ENCODE results near the gene NBL1. TPM values are rescaled to one million over a fixed set of nuclear protein-coding genes. Genes with fewer than 3 reads are reported as not detected.
"Not testable (repeated sequence)": the region's sequence is repeated elsewhere in the genome, so short reads cannot be mapped to it uniquely, and the experiment has no call there.

NBL1 gene
- total RNA-seq, 4 donors from 2014 or later: 54.1 to 222 (median 71.1) TPM

GRCh38 chr1:19622204-19622603 lies 21.9 kb upstream of the NBL1 start:
- H3K36me3 ChIP-seq: no peaks in the 10 kb centered on the region
- no peak overlapping the region for H3K27ac ChIP-seq
- H3K9me3 ChIP-seq: no peaks in the 10 kb centered on the region
- H3K4me1 ChIP-seq: peaks cover 0 to 3% of the 10 kb centered on the region in 2 donors
- DNase-seq: no peak
- no peaks in the 10 kb centered on the region for H3K27me3 ChIP-seq
- intact Hi-C loops (cut with DNase I; ENCODE audit: low total_unique reads): no loop called here
- TF ChIP-seq CTCF (IDR thresholded peaks at IDR 0.05) (no peak), POLR2A (IDR thresholded peaks at IDR 0.05) (no peak)
- no peak overlapping the region for H3K4me3 ChIP-seq

GRCh38 chr1:19623523-19623922 lies 20.6 kb upstream of the NBL1 start:
- DNase-seq: no peak
- TF ChIP-seq CTCF (IDR thresholded peaks at IDR 0.05) (no peak), POLR2A (IDR thresholded peaks at IDR 0.05) (no peak)
- intact Hi-C loops (cut with DNase I; ENCODE audit: low total_unique reads): no loop called here
- Histone ChIP-seq H3K9me3 (no peaks in the 10 kb centered on the region), H3K4me1 (peaks cover 0 to 3% of the 10 kb centered on the region in 2 donors), H3K4me3 (no peak overlapping the region), H3K27me3 (no peaks in the 10 kb centered on the region), H3K27ac (no peak overlapping the region), H3K36me3 (no peaks in the 10 kb centered on the region)

GRCh38 chr1:19625291-19625937 lies 18.7 kb upstream of the NBL1 start:
- no peaks in the 10 kb centered on the region for H3K4me1 ChIP-seq
- no peak overlapping the region for H3K4me3 ChIP-seq
- H3K9me3 ChIP-seq: no peaks in the 10 kb centered on the region
- no peak for DNase-seq
- intact Hi-C loops (cut with DNase I; ENCODE audit: low total_unique reads): no loop called here
- H3K27me3 ChIP-seq: no peaks in the 10 kb centered on the region
- TF ChIP-seq POLR2A (IDR thresholded peaks at IDR 0.05): no peak
- TF ChIP-seq CTCF (IDR thresholded peaks at IDR 0.05): no peak
- no peaks in the 10 kb centered on the region for H3K36me3 ChIP-seq
- peak overlapping the region in 1 of 2 donors; percentile 21 for H3K27ac ChIP-seq

- no peaks in the 10 kb centered on the region for H3K36me3 ChIP-seq
- H3K27ac ChIP-seq: no peak overlapping the region
- no peak for DNase-seq
- no peaks in the 10 kb centered on the region for H3K27me3 ChIP-seq
- TF ChIP-seq CTCF (IDR thresholded peaks at IDR 0.05): no peak
- no peak overlapping the region for H3K4me3 ChIP-seq
- no peaks in the 10 kb centered on the region for H3K4me1 ChIP-seq
- no peaks in the 10 kb centered on the region for H3K9me3 ChIP-seq
- intact Hi-C loops (cut with DNase I; ENCODE audit: low total_unique reads): no loop called here
Observed at GRCh38 chr1:19628879-19629278, 15.2 kb upstream of the NBL1 start.

- no peaks in the 10 kb centered on the region for H3K4me1 ChIP-seq
- H3K36me3 ChIP-seq: no peaks in the 10 kb centered on the region
- H3K4me3 ChIP-seq: no peak overlapping the region
- no peaks in the 10 kb centered on the region for H3K9me3 ChIP-seq
- no peaks in the 10 kb centered on the region for H3K27me3 ChIP-seq
- no peak overlapping the region for H3K27ac ChIP-seq
- TF ChIP-seq CTCF (IDR thresholded peaks at IDR 0.05) (no peak), POLR2A (IDR thresholded peaks at IDR 0.05) (no peak)
- no peak for DNase-seq
- intact Hi-C loops (cut with DNase I; ENCODE audit: low total_unique reads): no loop called here
Observed at GRCh38 chr1:19629357-19629756, 14.8 kb upstream of the NBL1 start.

GRCh38 chr1:19630192-19630591 lies 13.9 kb upstream of the NBL1 start:
- intact Hi-C loops (cut with DNase I; ENCODE audit: low total_unique reads); H3K27ac ChIP-seq; H3K9me3 ChIP-seq; H3K4me3 ChIP-seq; H3K36me3 ChIP-seq; H3K27me3 ChIP-seq; DNase-seq; H3K4me1 ChIP-seq: not testable (repeated sequence)
